BE2C (cell line): ENCODE measurements around the gene FBLIM1.

ENCODE experiments used
- DNase-seq: peaks from one replicate; pipeline ENCODE4 v3.0.0-alpha.2; 2020
- H3K27me3 ChIP-seq: fragments of 250-450 bp; sonication (Bioruptor Pico); 2 replicates; pipeline ENCODE4 v1.5.1; 2020; ENCODE audit warnings: mild to moderate bottlenecking
- H3K36me3 ChIP-seq: fragments of 250-450 bp; sonication (Bioruptor Pico); 2 replicates; pipeline ENCODE4 v1.5.1; 2020; ENCODE audit warnings: mild to moderate bottlenecking
- H3K4me1 ChIP-seq: fragments of 250-450 bp; sonication (Bioruptor Pico); 2 replicates; pipeline ENCODE4 v1.5.1; 2020
- H3K4me3 ChIP-seq: 2 replicates; pipeline ENCODE4 v1.5.1; 2011; ENCODE audit warnings: low read depth, low read length
- H3K9me3 ChIP-seq: fragments of 250-450 bp; sonication (Bioruptor Pico); 2 replicates; pipeline ENCODE4 v1.5.1; 2020
- CTCF ChIP-seq: IDR thresholded peaks from 2 replicates; pipeline ENCODE4 v1.5.1; 2012; ENCODE audit warnings: mild to moderate bottlenecking, low read depth, low read length

FBLIM1 gene

GRCh38 chr1:15718199-15718601 is 40.4 kb upstream of the FBLIM1 start:
- no peaks in the 10 kb centered on the region for H3K9me3 ChIP-seq
- no peak for DNase-seq
- TF ChIP-seq CTCF: no peak
- no peaks in the 10 kb centered on the region for H3K27me3 ChIP-seq
- H3K36me3 ChIP-seq: no peaks in the 10 kb centered on the region
- no peak overlapping the region for H3K4me3 ChIP-seq
- no peaks in the 10 kb centered on the region for H3K4me1 ChIP-seq

- TF ChIP-seq CTCF: no peak
- H3K4me3 ChIP-seq: no peak overlapping the region
- H3K36me3 ChIP-seq: no peaks in the 10 kb centered on the region
- no peak for DNase-seq
- no peaks in the 10 kb centered on the region for H3K9me3 ChIP-seq
- no peaks in the 10 kb centered on the region for H3K27me3 ChIP-seq
- no peaks in the 10 kb centered on the region for H3K4me1 ChIP-seq
Measured at GRCh38 chr1:15719381-15720120, 39.0 kb upstream of the FBLIM1 start.

- no peaks in the 10 kb centered on the region for H3K4me1 ChIP-seq
- no peak overlapping the region for H3K4me3 ChIP-seq
- no peak for TF ChIP-seq CTCF
- no peaks in the 10 kb centered on the region for H3K9me3 ChIP-seq
- DNase-seq: no peak
- H3K36me3 ChIP-seq: no peaks in the 10 kb centered on the region
- no peaks in the 10 kb centered on the region for H3K27me3 ChIP-seq
Measured at GRCh38 chr1:15720861-15721260, 37.7 kb upstream of the FBLIM1 start.

GRCh38 chr1:15722411-15722810 is 36.2 kb upstream of the FBLIM1 start:
- H3K9me3 ChIP-seq: no peaks in the 10 kb centered on the region
- no peaks in the 10 kb centered on the region for H3K27me3 ChIP-seq
- DNase-seq: no peak
- no peaks in the 10 kb centered on the region for H3K36me3 ChIP-seq
- no peaks in the 10 kb centered on the region for H3K4me1 ChIP-seq
- TF ChIP-seq CTCF: no peak
- H3K4me3 ChIP-seq: no peak overlapping the region

GRCh38 chr1:15722836-15723532 is 35.6 kb upstream of the FBLIM1 start:
- no peak for TF ChIP-seq CTCF
- DNase-seq: no peak
- Histone ChIP-seq H3K36me3 (no peaks in the 10 kb centered on the region), H3K9me3 (no peaks in the 10 kb centered on the region), H3K4me3 (no peak overlapping the region), H3K4me1 (no peaks in the 10 kb centered on the region), H3K27me3 (no peaks in the 10 kb centered on the region)

- no peak for TF ChIP-seq CTCF
- no peak overlapping the region for H3K4me3 ChIP-seq
- H3K4me1 ChIP-seq: no peaks in the 10 kb centered on the region
- no peaks in the 10 kb centered on the region for H3K9me3 ChIP-seq
- no peaks in the 10 kb centered on the region for H3K27me3 ChIP-seq
- no peak for DNase-seq
- no peaks in the 10 kb centered on the region for H3K36me3 ChIP-seq
Measured at GRCh38 chr1:15723631-15724246, 34.9 kb upstream of the FBLIM1 start.
